GM19193 (cell line): Measurements from ENCODE around the gene ENTPD7.

ENCODE experiments used
- POLR2A ChIP-seq: IDR thresholded peaks from 4 replicates; pipeline ENCODE4 v1.6.1; 2011; ENCODE audit not compliant: insufficient read depth, insufficient read length; ENCODE audit errors: extremely low read depth

ENTPD7 gene

GRCh38 chr10:99665304-99665703 lies 6.0 kb downstream of the ENTPD7 start:
- no peak for TF ChIP-seq POLR2A

- TF ChIP-seq POLR2A = no peak
These were observed 7.9 kb downstream of the ENTPD7 start for GRCh38 chr10:99667108-99667751.

- TF ChIP-seq POLR2A = no peak
These were observed 12.1 kb downstream of the ENTPD7 start for GRCh38 chr10:99671386-99671785.

- TF ChIP-seq POLR2A = no peak
These were observed 13.6 kb downstream of the ENTPD7 start for GRCh38 chr10:99672884-99673283.

GRCh38 chr10:99673492-99673891 lies 14.2 kb downstream of the ENTPD7 start:
- TF ChIP-seq POLR2A = no peak

GRCh38 chr10:99674762-99675161 lies 15.5 kb downstream of the ENTPD7 start:
- no peak for TF ChIP-seq POLR2A

- no peak for TF ChIP-seq POLR2A
These were observed 17.1 kb downstream of the ENTPD7 start for GRCh38 chr10:99676426-99676825.

- no peak for TF ChIP-seq POLR2A
These were observed 17.6 kb downstream of the ENTPD7 start for GRCh38 chr10:99676895-99677294.

- TF ChIP-seq POLR2A = no peak
These were observed 19.6 kb downstream of the ENTPD7 start for GRCh38 chr10:99678921-99679320.

- TF ChIP-seq POLR2A = no peak
These were observed 22.2 kb downstream of the ENTPD7 start for GRCh38 chr10:99681553-99681952.

GRCh38 chr10:99682032-99682431 lies 22.7 kb downstream of the ENTPD7 start:
- TF ChIP-seq POLR2A = no peak

- TF ChIP-seq POLR2A = no peak
These were observed 23.4 kb downstream of the ENTPD7 start for GRCh38 chr10:99682752-99683151.

- no peak for TF ChIP-seq POLR2A
These were observed 26.3 kb downstream of the ENTPD7 start for GRCh38 chr10:99685597-99685967.

GRCh38 chr10:99689461-99689860 lies 30.2 kb downstream of the ENTPD7 start:
- no peak for TF ChIP-seq POLR2A

- no peak for TF ChIP-seq POLR2A
These were observed 34.7 kb downstream of the ENTPD7 start for GRCh38 chr10:99693933-99694583.

- no peak for TF ChIP-seq POLR2A
These were observed 36.5 kb downstream of the ENTPD7 start for GRCh38 chr10:99695761-99696160.
